22Rv1 (cell line): Measurements from ENCODE around the gene PCBP4.

Source experiments
- H3K27ac ChIP-seq: fragments of 450-650 bp; 2 replicates; pipeline ENCODE4 v1.5.1; 2017
- ZFX ChIP-seq: fragments of 450-650 bp; IDR thresholded peaks from 2 replicates; pipeline ENCODE4 v1.6.1; 2017; ENCODE audit warnings: antibody characterized with exemption, borderline replicate concordance
- TF ChIP-seq, protein P1 (sequence below): fragments of 450-650 bp; IDR thresholded peaks from 2 replicates; pipeline ENCODE4 v1.5.1; 2017; ENCODE audit warnings: mild to moderate bottlenecking

The PCBP4 gene

GRCh38 chr3:51955893-51956770 lies 11.1 kb downstream of the PCBP4 start:
- TF ChIP-seq, protein P1, sequence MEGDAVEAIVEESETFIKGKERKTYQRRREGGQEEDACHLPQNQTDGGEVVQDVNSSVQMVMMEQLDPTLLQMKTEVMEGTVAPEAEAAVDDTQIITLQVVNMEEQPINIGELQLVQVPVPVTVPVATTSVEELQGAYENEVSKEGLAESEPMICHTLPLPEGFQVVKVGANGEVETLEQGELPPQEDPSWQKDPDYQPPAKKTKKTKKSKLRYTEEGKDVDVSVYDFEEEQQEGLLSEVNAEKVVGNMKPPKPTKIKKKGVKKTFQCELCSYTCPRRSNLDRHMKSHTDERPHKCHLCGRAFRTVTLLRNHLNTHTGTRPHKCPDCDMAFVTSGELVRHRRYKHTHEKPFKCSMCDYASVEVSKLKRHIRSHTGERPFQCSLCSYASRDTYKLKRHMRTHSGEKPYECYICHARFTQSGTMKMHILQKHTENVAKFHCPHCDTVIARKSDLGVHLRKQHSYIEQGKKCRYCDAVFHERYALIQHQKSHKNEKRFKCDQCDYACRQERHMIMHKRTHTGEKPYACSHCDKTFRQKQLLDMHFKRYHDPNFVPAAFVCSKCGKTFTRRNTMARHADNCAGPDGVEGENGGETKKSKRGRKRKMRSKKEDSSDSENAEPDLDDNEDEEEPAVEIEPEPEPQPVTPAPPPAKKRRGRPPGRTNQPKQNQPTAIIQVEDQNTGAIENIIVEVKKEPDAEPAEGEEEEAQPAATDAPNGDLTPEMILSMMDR, result no peak; the same call in 1 of the 2 replicates
- TF ChIP-seq ZFX, result no peak
- H3K27ac ChIP-seq, result no peak overlapping the region

- no peak within 1 kb of the TSS for H3K27ac ChIP-seq
- TF ChIP-seq, protein P1, result no peak
- TF ChIP-seq ZFX, result no peak
These were observed 11.9 kb downstream of the PCBP4 start, which contains the start of gene GPR62 for GRCh38 chr3:51955175-51955892. GPR62 (plus strand) TSS chr3:51955381; CDS start chr3:51955653, 272 bp downstream.

DNA sequence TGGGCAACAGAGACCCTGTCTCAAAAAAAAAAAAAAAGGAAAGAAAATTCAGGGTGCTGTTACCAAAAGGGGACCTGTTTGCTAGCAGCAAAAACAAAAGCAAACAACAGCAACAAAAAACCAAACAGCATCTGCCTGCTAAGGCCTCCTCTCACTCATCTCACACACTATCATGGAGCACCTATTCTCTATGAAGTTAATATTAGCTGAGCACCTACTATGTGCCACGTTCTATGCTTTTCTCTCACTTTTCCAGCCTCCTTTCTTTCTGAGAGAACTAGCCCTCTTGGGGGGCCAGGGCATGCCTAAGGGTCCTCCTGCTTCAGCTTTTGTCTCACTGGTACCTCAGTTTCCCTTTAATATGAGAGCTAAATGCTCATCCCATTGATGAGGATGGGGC lies 12.5 kb downstream of the PCBP4 start:
- H3K27ac ChIP-seq, result no peak overlapping the region
- TF ChIP-seq ZFX, result no peak
- TF ChIP-seq, protein P1, result no peak

GRCh38 chr3:51954105-51954504 lies 13.1 kb downstream of the PCBP4 start:
- TF ChIP-seq ZFX, result no peak
- TF ChIP-seq, protein P1, result no peak
- H3K27ac ChIP-seq, result no peak overlapping the region

DNA sequence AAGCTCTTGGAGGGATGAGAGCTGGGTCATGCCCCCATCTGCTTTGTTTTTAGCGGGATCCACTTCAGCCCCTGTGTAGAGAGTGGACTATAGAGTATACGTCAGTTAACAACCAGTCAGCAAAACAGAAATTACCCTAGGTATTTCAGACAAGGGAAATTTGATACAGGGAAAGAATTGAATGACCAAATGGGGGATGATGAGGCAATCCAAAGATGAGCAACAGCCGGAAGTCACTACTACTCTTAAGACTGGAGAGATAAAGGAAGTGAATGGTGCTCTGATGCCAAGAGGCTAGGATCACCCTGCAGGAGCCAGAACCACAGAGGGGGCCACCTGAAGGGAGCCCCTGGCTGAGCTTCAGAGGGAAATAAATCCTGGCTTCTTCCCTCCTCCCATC lies 13.8 kb downstream of the PCBP4 start:
- TF ChIP-seq, protein P1, result no peak
- no peak for TF ChIP-seq ZFX
- no peak overlapping the region for H3K27ac ChIP-seq

DNA sequence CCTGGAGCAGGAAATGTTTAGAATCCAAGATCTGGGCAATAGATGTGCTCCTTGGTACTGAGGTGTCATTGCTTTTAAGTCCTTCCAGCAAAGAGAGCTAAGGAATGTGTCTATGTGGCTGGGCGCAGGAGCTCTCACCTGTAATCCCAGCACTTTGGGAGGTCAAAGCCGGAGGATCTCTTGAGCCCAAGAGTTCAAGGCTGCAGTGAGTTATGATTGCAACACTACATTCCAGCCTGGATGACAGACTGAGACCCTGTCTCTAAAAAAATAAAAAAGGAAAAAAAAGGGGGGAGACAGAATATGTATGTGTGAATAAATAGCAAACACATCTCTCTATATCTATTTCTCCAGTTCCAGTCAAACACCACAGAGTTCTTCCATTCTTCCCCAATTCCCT lies 16.4 kb downstream of the PCBP4 start:
- TF ChIP-seq, protein P1, result no peak
- no peak for TF ChIP-seq ZFX
- H3K27ac ChIP-seq, result no peak overlapping the region

DNA sequence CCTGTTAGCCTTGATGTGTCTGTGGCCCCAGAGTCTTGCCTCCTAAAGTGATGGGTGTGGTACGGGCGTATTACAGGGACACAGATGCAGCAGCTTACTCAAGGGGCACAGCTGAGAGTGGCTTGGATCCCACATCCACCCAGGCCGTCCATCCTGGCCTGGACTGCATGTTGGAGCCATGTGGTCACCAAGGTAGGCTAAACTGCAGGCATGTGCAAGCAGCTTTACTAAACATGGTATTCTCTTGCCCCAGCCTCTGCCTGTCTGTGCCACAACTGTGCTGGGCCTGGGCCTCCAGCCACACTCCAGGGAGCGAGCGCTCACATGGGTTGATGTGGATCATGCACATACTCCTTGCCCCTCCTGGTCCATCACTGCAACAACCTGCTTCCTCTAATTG lies 18.1 kb downstream of the PCBP4 start:
- TF ChIP-seq, protein P1, result no peak
- TF ChIP-seq ZFX, result no peak

More for the DNA sequence above, 18.1 kb downstream of the PCBP4 start:
- H3K27ac ChIP-seq, result no peak overlapping the region
